NCI-H187 treated with DMSO at 0.1 percent for 48 hours (cell line): Measurements from ENCODE around the gene WSCD2.

ENCODE experiments used
- DNase-seq: peaks from one replicate; lab custom pipeline; 2025; lab: John Stamatoyannopoulos, UW

WSCD2 gene

DNA sequence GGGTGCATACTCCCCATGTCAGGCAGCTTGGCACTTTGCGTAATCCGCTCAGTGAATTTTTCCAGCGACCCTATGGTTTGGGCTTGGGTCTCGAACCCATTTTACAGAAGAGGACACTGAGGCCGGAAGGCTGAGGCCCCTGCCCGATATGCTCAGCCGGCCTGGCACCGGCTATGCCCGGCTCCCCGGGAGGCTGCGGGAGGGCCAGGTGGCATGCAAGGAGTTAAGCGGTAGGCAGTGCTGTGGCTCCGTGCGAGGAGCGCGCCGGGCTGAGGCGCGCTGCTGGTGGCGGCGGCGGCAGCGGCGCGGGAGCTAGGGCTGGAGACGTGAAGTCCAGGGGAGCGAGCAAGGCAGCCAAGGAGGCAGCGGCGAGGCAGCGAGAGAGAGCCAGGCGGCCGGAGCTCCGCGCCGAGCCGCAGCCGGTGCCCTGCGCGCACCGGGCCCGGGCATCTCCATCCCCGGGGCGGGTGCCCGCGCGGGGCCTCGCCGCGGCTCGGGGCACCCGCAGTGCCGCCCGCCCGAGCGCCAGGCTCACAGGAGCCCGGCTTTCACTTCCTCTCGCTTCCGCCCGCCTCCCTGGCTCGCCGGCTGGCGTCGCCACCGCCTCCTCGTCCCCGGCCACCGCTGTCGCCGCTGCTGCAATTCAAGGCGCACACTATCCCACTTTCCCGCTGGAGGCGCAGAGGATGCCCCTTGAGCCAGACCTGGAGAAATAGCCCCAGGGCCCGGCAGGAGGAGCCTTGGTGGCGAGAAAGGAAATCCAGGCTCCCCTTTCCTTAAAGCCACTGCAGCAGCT, at the start of gene WSCD2:
Gene WSCD2 (plus strand): TSS at position 272 of the 796 bp plus-strand sequence. CDS start 66,545 bp downstream, outside the sequence.
- DNase-seq, result peak; percentile 61

DNA sequence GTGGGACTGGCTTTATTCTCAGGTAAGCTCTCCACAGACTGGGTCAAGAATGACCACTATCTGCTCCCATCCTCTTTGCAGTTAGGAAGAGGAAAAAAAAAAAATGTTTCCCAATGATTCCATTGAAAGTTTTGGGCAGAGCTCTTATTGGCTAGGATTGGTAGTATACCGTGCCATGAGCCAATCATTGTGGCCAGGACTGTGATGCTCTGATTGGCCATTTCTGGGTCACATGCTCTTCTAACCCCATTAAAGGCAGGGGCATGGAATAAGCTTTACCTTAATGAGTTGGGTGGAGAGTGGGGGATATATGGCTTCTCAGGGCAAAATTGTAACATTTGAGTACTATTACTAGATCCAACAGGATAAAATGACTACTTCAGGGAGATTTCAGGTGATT, 49.4 kb upstream of the WSCD2 start:
- DNase-seq, result no peak

DNA sequence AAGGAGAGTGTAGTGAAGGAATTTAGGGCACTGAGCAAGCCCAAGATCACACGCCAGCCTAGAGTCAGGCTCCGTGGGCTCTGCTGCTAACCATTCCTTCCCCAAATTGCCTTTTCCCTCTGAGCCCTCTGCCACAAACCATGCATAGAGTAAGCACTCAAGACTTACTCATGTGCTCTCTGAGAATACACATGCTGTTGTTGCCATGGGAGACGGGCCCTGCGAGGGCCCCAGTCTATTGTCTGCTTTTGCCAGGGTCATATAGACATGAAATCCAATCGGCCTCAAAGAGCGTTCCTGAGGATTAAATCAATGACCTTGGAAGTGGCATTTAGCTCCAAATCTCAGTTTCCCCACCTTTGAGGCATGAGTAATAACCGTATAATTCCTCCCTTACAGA, 48.7 kb upstream of the WSCD2 start:
- peak; percentile 67 for DNase-seq

DNA sequence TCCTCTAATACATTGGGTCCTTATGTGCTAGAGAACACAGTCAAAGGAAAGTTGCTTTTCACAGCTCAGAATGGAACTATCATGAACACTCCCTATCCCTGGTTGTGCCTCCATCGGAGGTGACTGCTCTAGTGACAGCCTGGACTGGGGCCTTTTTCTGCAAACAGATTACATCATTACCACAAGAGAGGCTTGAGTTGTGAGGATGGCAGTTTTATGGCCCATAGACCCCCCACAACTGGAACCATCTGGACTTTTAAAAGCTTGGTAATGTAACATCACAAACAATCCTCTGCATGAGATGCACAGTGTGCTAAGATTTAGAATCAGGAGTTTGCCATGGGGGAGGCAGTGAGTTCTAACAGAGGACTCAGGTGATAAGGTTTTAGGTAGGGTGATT, 46.6 kb upstream of the WSCD2 start:
- no peak for DNase-seq

DNA sequence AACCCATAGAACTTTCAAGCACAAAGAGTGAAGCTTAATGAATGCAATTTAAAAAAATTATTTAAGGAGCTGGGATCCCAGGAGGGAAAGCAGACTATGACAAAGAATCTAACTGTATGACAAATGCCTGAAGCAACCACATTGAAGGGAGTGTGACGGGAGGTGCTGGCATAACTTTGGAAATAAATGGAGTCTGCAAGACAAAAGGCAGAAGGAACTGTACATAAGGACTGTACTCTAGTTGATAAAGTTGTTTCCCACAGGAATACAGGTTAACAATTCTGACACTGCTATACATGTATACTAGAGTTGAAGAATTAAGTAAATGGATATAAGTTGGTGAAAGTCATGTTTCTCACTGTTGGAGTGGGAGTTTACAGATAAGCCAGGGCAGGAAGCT, 41.2 kb upstream of the WSCD2 start:
- DNase-seq, result no peak

DNA sequence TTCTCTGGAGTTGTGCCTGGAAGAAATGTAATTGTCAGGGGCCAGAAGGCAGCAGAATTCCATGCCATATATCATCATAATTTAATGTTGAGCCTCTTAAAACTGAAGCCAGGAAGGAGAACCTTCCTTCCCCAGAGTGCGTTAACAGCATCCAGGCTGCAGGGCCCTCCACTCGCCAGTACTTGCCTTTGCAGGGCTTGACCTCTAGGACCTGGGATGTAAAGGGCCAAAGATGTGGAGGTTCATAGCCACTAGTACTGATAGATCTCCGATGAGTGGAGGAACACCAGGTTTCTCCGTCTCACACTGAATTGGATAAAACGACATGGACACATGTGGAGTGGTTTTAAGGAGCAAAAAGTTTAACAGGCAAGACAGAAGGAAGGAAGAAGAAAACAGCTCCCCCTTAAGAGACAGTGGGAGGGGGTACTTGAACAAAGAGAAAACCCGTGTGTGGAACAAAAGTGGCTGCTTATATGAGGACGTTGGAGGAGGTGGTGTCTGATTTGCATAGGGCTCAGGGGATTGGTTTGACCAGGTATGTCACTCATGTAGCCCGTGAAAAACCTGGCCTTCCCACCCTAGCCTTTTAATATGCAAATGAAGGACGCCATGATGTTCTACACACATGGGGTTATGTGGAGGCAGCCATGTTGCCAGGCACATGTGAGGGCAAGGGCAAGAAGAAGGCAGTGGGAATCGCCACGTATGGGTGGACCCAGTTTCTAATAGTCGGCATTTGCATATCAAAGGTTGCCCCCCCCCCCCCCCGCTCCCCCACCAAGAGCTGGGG, 38.8 kb upstream of the WSCD2 start:
- no peak for DNase-seq

DNA sequence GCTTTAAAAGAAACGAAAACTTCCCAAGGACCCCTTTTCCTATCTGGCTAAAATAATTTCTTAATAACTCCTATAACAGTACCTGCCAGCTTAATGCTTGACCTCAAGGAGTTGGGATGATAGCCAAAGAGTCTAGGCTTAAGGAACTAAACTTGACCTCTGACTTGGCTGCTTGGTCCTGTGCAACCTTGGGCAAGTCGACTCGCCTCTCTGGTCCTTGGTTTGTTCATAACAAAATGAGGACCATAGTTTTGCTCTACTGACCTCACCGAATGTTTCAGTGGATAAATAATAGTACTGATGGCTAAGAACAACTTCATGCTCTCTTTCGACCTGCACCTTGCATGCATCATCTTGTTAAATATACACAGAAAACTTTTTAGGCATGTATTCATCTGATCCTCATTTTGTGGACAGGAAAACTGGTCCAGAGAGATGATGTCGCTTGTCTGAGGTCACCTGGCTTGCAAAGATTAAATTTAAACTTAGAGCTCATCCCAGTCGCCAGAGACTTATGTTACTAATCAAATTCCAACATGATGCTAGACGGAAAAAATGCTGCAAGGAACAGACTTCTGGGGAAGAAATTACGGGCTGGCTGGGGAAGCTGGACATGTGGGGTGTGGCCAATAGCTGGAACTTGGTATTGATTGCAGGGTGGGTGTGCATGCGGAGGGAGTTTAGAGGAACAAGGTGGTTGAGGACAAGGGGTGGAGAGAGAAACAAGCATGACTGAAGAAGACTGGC, 38.0 kb upstream of the WSCD2 start:
- no peak for DNase-seq

DNA sequence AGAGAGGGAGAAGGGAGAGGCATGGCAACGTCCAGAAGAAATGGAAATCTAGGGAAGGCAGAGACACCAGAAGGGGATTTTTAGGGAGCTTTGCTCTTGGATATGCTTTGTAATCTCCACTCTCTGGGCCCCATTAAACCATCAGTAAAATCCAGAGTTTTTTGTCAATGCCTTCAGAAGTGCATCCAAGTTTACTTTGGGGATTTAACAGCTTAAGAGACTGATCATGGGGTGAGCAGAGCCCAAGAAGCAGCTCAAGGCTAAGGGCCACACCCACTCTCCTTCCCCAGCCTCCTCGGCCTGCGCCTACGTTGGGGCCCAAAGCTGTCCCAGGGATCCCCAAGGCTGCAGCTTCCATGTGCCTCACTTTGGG, 37.4 kb upstream of the WSCD2 start:
- no peak for DNase-seq

DNA sequence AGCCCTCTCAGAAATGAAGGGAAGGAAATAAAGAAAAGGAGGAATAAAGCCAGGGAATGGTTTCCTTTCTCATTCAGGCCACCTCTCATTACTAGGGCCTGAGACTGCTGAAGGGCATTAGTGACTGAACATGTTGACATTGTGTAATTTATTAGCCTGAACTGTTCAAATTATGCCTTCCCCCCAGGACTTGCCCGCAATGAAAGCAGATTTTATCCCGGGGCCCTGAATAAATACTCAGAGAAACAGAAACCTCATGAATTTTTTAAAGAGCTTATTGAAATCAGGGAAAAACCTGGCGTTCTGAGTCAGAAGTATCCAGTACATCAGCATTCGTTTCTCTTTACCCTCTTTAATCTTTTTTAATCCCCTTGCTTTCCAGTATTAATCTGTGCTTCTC, 35.9 kb upstream of the WSCD2 start:
- no peak for DNase-seq

DNA sequence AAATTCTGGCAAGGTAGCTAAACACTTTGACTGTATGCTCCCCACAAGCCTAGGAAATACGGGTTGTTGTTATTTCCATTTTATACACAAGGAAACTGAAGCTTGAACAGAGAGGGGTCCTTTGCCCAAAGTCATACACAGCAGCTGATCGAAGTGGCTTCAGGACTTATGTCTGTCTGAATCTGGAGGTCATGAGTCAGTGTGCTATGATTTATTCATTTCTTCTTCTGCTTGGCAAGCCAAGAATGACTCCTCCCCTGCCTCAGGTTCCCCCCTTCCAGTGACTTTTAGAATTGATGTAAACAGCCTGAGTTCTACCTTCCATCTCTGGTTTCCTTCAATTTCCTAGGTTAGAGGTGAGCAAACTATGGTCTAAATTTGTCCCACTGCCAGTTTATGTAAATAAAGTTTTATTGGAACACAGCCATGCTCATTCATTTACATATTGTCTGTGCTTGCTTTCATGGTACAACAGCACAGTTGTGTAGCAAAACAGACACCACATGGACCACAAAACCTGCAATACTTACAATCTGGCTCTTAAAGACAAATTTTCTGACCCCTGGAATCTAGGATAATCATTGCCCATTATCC, 34.9 kb upstream of the WSCD2 start:
- DNase-seq, result no peak

DNA sequence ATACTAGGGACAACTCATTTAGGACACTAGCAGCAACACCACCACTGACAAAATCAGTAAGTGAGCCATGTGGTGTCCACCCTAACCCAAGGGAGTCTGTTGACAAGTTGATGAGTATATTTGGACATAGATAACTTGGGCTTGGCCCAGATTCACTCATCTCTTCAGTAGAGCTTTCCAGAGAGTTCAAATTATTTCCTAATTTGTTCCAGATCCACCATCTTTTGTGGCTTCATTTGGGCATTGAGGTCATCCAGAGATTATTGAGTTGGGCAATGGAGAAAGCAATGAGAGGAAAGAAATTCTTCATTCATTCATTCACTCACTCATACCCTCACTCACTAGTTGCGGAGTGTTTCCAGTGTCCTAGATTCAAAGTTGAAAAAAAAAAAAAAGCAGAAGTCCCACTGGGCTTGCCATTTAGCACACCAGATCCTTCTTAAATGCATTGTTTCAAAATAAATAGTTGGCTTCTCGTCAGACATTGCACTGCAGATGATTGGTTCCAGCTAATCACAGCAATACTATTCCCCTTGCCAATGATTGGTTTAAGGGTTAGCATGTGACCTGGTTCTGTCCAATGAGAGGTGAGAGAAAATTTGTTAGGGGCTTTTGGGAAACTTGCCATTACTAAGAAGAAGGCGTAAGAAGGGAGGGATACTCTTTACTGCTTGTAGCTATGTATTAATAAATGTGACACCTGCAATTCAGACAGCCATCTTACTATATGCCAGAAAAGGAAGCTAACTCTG, 31.8 kb upstream of the WSCD2 start:
- DNase-seq, result no peak

DNA sequence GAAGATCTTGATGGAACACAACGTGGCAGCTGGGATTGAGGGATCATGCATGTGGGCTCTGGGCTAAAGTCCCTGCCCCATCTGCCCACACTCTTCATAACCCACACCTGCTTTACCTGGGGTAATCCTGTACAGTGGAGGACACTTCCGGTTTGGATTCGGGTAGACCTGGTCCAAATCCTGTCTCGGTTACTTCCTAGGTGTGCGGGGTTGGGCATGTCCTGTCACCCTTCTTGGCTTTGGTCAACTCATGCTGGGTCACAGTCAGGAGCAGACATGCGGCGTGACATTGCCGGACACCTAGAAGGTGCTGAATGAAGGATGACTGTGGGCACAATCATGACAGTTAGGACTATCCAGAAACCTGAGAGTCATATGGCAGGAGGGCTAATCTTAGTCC, 30.7 kb upstream of the WSCD2 start:
- DNase-seq, result no peak

DNA sequence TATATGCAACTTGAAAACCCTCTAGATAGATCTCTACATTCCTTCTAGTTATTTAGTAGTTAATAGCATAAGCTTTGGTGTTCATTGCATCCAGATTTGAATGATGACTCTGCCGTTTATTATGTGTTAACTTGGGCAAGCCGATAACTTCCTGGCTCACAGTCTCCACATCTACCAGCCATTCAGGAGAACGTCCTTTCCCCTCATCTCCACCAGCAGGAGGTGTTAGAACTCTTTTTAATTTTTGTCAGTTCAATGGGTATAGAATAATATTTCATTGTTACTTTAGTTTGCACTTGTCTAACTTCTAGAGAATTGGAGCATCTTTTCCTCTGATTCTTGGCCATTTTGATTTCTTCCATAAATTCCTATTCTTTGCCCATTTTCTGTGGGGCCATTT, 30.0 kb upstream of the WSCD2 start:
- DNase-seq, result no peak

DNA sequence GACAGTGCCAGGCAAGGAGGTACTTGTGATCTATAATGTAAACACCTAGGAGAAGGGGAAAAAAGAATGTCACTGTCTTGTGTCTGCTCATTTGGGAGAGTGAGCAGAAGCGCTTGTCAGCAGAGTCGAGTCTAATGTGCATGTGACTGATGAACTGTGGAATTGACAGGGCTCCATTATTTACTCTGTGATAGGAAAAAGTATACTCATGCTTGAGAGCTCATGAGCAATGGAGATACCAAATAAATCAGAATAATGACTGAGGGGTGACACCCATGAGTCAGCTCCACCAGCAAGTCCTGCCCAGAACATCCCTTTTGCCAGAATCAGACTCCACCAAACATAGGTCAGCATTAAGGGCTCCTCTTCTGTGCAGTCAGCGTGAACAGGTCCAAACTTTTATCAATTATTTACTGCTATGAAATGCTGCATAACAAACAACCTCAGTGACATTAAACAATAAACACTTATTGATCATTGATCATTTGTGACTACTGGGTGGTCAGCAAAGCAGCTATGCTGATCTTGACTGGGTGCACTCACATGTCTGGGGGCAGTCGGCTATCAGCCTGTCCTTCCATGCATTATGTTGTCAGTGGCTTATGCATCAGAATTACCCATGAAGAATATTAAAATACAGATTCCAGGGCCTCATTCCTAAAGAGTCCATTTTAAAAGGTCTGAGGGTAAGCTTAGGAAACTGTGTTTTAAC, 29.2 kb upstream of the WSCD2 start:
- DNase-seq, result peak; percentile 79

DNA sequence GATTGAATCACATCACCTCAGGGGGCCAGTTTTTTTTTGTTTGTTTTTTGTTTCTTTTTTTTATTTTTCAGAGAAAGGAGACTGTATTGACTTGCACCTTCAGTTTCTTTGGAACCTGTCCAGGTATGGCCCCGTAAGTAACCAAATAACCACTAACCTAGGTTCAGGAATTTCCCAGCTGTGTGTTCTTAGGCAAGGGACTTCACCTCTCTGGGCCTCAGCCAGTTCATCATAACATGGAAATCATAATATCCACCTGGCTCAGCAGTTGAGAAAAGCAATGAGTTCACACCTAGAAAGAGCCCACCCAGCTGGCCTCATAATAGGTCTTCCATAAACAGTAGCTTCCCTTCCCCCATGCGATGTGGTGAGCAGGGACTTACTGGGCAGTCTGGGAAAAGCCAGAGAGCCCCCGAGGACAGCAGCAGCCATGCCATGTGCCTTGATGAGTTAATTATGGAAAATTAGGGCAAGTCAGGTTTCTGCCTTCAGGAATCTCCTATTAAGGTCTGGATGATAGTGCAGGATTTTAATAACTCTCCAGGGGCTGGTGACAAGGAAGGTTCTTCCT, 27.4 kb upstream of the WSCD2 start:
- DNase-seq, result no peak

DNA sequence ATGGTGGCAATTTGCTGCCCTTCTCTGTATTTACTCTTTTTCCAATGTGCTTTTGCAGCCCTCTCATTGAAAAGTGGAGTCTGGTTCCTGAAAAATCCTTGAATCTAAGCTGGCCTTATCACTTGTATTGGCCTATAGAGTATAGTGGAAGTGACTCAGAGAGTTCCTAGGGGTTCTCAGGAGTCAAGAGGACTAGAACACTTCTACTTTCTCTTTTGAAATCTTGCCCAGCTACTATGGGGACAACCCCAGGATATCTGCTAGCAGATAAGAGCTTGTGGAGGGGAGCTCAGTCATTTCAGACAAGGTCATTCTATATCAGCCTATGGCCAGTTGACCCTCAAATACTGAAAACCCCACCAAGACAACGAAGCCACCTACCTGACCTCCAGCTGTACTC, 26.7 kb upstream of the WSCD2 start:
- no peak for DNase-seq

DNA sequence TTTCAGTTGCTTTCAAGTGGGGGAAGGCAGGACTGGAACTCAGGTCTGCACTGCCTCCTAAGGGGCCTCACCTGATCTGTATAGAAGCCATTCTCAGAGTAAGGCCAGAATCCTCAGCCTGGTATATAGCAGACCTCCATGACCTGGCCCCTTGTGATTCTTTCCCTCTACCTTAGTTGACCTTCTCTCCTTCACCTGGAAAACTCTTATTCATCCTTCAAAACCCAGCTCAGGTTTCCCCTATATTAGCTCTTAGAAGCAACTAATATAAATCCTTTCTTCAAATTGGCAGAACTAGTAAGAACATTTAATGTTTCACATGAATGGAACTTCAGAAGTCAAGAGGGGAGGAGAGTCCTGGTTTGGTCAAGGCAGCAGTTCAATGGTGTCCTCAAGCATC, 26.0 kb upstream of the WSCD2 start:
- no peak for DNase-seq

DNA sequence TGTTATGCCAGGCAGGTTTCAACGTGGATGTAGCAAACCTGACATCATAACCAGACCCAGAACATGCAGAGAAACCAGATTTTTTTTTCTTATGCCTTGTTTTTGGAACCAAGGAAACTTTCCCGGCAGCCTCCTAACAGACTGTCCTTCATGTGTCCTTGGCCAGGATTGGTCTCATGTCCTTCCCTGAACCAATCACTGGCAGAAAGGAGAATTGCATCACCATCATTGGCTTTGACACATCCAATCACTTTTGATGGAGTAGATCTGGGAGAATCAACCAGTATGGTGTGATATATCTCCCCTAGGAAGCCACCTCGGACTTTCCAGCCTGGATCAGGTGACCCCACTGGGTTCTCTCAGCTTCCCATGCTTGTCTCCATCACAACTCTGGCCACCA, 25.6 kb upstream of the WSCD2 start:
- no peak for DNase-seq

DNA sequence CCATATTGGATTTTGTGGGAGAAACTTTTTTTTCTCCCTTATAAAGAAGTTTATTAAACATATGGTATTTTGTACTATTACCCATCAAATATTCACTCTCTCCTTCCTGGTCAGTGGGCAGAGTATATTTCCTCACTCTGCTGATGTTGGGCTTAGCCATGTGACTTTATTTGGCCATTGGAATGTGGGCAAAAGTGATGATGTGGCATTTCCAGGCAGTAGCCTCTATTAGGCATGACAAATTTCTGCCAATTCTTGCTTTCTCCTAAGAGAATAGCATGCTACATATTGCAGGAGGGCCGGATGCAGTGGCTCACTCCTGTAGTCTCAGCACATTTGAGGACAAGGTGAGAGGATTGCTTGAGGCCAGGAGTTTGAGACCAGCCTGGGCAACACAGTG, 24.4 kb upstream of the WSCD2 start:
- DNase-seq, result no peak

DNA sequence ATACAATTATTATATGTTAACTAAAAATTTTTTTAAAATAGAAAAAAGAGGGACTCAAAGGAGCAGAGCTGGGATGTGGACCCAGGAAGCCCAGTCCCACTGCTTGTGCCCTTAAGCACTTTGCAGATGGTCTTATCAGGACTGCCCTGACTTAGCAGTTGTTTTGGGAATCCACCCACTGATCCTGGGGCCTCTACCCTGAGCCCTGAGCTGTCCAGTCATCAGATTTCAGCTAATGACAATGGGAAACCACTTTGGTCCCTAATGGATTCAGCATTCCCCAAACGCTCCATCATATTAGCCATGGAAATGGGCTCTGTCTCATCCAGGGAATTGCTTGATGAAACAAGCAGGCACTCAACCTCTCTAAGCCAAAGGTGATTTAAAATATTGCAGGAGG, 22.5 kb upstream of the WSCD2 start:
- no peak for DNase-seq

DNA sequence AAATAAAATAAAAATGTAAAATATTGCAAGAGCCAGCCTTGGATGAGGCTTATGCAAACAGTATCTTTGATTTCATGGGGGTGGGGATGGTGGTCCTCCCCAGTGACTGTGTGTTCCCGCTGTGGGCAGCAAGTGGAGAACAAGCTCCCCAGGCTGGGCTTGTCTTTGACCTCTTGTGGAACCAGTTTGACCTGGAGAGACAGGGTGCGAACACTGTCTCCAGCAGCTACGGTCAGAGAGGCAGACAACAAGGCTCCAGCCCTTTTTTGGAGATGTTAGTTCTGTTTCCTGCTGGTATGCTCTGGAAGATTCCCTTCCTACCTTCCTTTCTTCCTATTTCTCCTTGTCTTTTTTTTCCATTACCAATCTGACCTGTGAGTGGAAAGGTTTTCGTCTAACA, 21.8 kb upstream of the WSCD2 start:
- DNase-seq, result no peak
